Suprapubic skin (tissue), 4 donors: Measurements from ENCODE around the gene OR4D10. TPM values are rescaled to one million over a fixed set of nuclear protein-coding genes. Genes with fewer than 3 reads are reported as not detected.
"Not testable (repeated sequence)": the region's sequence is repeated elsewhere in the genome, so short reads cannot be mapped to it uniquely, and the experiment has no call there.

Experiments
- DNase-seq, 2 donors: peaks; one replicate each; pipeline ENCODE4 v3.0.0-alpha.2; 2019; ENCODE audit warnings: low spot score in 2 of 2
- H3K27ac ChIP-seq: fragments of 200-600 bp; sonication (generic); one replicate; pipeline ENCODE4 v1.5.1; 2019
- H3K27me3 ChIP-seq: fragments of 200-600 bp; sonication (generic); one replicate; pipeline ENCODE4 v1.5.1; 2019
- H3K36me3 ChIP-seq: fragments of 200-600 bp; sonication (generic); one replicate; pipeline ENCODE4 v1.5.1; 2019
- H3K4me1 ChIP-seq: fragments of 200-600 bp; sonication (generic); one replicate; pipeline ENCODE4 v1.5.1; 2019
- H3K4me3 ChIP-seq: fragments of 200-600 bp; sonication (generic); one replicate; pipeline ENCODE4 v1.5.1; 2019; ENCODE audit warnings: mild to moderate bottlenecking
- H3K9me3 ChIP-seq: fragments of 200-600 bp; sonication (generic); one replicate; pipeline ENCODE4 v1.5.1; 2019
- EP300 ChIP-seq: sonication (generic); formaldehyde crosslinking; IDR thresholded peaks from one replicate; pipeline ENCODE4 v1.6.1; 2017; ENCODE audit warnings: antibody characterized with exemption
- POLR2A ChIP-seq, 2 donors: fragments of 450-650 bp; IDR thresholded peaks; one replicate each; pipeline ENCODE4 v1.6.1; 2017; ENCODE audit warnings: antibody characterized with exemption in 2 of 2, mild to moderate bottlenecking in 2 of 2, moderate library complexity in 2 of 2
- POLR2AphosphoS5 ChIP-seq, 3 donors: sonication (generic); formaldehyde crosslinking; IDR thresholded peaks; one replicate each; pipeline ENCODE4 v1.6.1; 2017; ENCODE audit warnings: antibody characterized with exemption in 3 of 3
- WGBS: methylation state at CpG from one replicate; pipeline ENCODE4 v1.1.5; 2018; 5-methylcytosine and 5-hydroxymethylcytosine counted together
- total RNA-seq, 4 donors: library from RNA; depleted of rRNA; stranded (reverse); fragments of >200 nt; gene quantifications; one replicate each; pipeline ENCODE4 v1.1.0, GENCODE V29; 2016
- TF ChIP-seq, protein P1 (sequence below), 2 donors: fragments of 200-600 bp in 1 of 2; fragments of 450-650 bp in 1 of 2; sonication (generic) in 1 of 2; IDR thresholded peaks; one replicate each; pipeline ENCODE4 v1.5.1; 2016 to 2019; ENCODE audit warnings: antibody characterized with exemption in 2 of 2, mild to moderate bottlenecking in 1 of 2, moderate library complexity in 1 of 2

The OR4D10 gene
- total RNA-seq, 4 donors from 2014 or later, result not detected

DNA sequence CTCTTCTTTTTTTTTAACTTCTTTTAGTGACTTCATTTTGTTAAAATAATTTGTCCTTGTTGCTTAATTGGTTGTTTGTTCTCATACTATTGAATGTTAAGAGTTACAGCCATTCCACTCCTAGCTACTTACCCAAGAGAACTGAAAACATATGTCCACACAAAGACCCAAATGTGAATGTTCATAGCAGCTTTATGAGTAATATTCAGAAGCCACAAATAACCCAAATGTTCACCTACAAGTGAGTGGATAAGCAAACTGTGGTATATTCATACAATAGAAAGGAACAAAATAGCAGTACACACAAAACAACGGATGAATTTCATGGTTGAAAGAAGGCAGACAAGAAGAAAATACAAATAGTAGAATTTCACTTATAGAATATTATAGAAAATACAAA, 28.8 kb downstream of the OR4D10 start:
- TF ChIP-seq POLR2AphosphoS5 (IDR thresholded peaks at IDR 0.05), result no peak
- TF ChIP-seq EP300, result no peak
- no peak for TF ChIP-seq POLR2A (IDR thresholded peaks at IDR 0.05)
- TF ChIP-seq, protein P1, sequence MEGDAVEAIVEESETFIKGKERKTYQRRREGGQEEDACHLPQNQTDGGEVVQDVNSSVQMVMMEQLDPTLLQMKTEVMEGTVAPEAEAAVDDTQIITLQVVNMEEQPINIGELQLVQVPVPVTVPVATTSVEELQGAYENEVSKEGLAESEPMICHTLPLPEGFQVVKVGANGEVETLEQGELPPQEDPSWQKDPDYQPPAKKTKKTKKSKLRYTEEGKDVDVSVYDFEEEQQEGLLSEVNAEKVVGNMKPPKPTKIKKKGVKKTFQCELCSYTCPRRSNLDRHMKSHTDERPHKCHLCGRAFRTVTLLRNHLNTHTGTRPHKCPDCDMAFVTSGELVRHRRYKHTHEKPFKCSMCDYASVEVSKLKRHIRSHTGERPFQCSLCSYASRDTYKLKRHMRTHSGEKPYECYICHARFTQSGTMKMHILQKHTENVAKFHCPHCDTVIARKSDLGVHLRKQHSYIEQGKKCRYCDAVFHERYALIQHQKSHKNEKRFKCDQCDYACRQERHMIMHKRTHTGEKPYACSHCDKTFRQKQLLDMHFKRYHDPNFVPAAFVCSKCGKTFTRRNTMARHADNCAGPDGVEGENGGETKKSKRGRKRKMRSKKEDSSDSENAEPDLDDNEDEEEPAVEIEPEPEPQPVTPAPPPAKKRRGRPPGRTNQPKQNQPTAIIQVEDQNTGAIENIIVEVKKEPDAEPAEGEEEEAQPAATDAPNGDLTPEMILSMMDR (IDR thresholded peaks at IDR 0.05), result no peak
- H3K4me3 ChIP-seq, result no peak overlapping the region
- DNase-seq, result no peak
- no peaks in the 10 kb centered on the region for H3K36me3 ChIP-seq
- H3K27me3 ChIP-seq, result no peaks in the 10 kb centered on the region
- H3K27ac ChIP-seq, result no peak overlapping the region
- WGBS, result 58% methylated on average over 1 of the region's 1 CpG
- no peaks in the 10 kb centered on the region for H3K4me1 ChIP-seq
- H3K9me3 ChIP-seq, result no peaks in the 10 kb centered on the region

DNA sequence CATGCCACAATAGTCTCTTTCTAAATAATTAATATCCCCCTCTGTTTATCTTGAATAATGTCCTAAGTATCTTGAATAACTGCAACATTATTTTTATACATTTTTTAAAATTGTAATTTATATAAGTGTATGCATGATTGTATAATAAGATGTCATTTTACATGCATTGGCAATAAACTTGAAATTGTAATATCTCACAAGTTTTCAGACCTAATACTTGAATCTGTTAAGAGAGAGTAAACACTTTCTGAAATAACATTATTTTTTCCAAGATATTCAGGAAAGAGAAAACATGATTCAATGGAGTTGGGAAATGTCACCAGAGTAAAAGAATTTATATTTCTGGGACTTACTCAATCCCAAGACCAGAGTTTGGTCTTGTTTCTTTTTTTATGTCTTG, 30.2 kb downstream of the OR4D10 start, which contains the start of gene OR4D11:
Gene OR4D11 (plus strand): TSS at position 301 of the 400 bp plus-strand sequence. CDS start 0 bp downstream, at position 301.
- Histone ChIP-seq H3K4me1 (no peaks in the 10 kb centered on the region), H3K36me3 (no peaks in the 10 kb centered on the region), H3K9me3 (no peaks in the 10 kb centered on the region), H3K27me3 (no peaks in the 10 kb centered on the region), H3K27ac (no peak within 1 kb of the TSS), H3K4me3 (no peak within 1 kb of the TSS)
- no peak for TF ChIP-seq POLR2A (IDR thresholded peaks at IDR 0.05)
- no peak for TF ChIP-seq POLR2AphosphoS5 (IDR thresholded peaks at IDR 0.05)
- TF ChIP-seq EP300, result no peak
- TF ChIP-seq, protein P1 (IDR thresholded peaks at IDR 0.05), result no peak
- no peak for DNase-seq

DNA sequence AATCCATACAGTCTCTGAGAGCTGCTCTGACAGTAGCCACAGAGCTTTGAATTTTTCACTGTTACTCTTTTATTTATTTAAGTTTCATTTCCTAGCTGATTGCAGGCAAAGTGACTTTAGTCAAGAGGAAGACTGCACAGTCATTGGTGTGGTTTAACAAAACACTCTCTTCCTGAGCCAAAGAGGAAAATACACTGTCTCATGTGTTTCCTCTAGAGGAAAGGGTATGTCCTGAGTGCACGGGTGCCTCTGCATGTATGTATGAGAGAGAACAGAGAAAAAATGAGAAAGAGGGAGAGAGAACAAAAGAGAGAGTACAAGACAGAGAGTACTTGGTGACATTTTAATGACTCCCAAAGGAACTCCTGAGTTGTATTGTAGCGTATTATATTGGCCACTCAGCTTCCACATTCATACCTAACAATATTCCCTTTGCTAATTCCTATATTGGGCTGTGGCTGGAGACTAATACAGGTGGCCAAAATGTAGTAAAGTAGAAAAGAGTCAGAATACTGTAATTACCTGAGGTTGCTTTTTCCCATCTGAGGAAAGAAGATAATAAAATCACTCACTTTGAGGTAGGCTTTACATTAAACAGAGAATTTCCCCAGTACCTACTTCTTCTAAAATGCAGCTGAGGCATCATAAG, 38.0 kb downstream of the OR4D10 start, which contains the start of gene OR4D9:
Gene OR4D9 (plus strand): TSS at position 599 of the 649 bp plus-strand sequence. CDS start 3,374 bp downstream, outside the sequence.
- peak within 1 kb of the TSS; percentile 51 for H3K27ac ChIP-seq
- no peak for DNase-seq
- no peak for TF ChIP-seq POLR2A (IDR thresholded peaks at IDR 0.05)
- TF ChIP-seq, protein P1 (IDR thresholded peaks at IDR 0.05), result no peak
- no peak for TF ChIP-seq EP300
- no peak for TF ChIP-seq POLR2AphosphoS5 (IDR thresholded peaks at IDR 0.05)

DNA sequence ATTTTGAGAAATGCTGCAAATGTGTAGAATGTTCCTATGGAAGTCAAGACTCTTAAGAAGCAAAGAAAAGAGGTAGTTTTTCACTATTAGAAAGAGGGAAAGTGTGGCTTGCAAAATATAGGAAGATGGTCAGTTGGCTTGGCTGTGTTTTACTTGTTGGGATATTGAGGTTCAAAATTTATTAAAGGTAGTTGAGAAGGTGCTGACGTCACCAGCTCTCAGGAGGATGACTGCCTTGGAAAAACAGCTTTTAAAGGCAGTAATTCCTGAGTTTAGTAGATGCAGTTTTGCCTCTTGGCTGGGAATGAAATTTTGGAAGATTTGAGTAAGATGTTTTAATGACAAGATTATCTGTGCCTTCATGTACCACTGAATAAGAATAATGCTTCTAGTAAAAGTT, 38.6 kb downstream of the OR4D10 start:
- 60% methylated on average over 1 of the region's 1 CpG for WGBS
- DNase-seq, result no peak
- no peaks in the 10 kb centered on the region for H3K27me3 ChIP-seq
- TF ChIP-seq POLR2A (IDR thresholded peaks at IDR 0.05) (no peak), POLR2AphosphoS5 (IDR thresholded peaks at IDR 0.05) (no peak), EP300 (no peak)
- TF ChIP-seq, protein P1 (IDR thresholded peaks at IDR 0.05), result no peak
- no peaks in the 10 kb centered on the region for H3K36me3 ChIP-seq
- H3K27ac ChIP-seq, result no peak overlapping the region
- no peaks in the 10 kb centered on the region for H3K9me3 ChIP-seq
- H3K4me1 ChIP-seq, result no peaks in the 10 kb centered on the region
- no peak overlapping the region for H3K4me3 ChIP-seq

More for the DNA sequence above, 38.0 kb downstream of the OR4D10 start, which contains the start of gene OR4D9:
- no peaks in the 10 kb centered on the region for H3K27me3 ChIP-seq
- no peaks in the 10 kb centered on the region for H3K9me3 ChIP-seq
- 39% methylated on average over 2 of the region's 2 CpGs for WGBS
- no peak within 1 kb of the TSS for H3K4me3 ChIP-seq
- H3K4me1 ChIP-seq, result no peaks in the 10 kb centered on the region
- H3K36me3 ChIP-seq, result no peaks in the 10 kb centered on the region

DNA sequence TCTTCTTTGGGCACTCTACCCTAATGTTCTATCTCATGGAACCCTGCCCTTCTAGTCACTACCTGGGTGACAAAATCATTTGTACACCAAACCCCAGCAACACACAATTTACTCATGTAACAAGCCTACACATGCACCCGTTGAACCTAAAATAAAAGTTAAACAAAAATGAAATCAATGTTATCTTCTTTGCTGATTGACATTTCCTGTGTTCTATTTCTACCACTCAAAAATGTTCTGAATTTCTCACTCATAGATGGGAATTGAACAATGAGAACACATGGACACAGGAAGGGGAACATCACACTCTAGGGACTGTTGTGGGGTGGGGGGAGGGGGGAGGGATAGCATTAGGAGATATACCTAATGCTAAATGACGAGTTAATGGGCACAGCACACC, 47.0 kb downstream of the OR4D10 start:
- H3K27ac ChIP-seq, DNase-seq, H3K27me3 ChIP-seq, H3K9me3 ChIP-seq, H3K4me1 ChIP-seq, H3K4me3 ChIP-seq, H3K36me3 ChIP-seq: not testable (repeated sequence)
- WGBS, result 57% methylated on average over 2 of the region's 2 CpGs
